MCF 10A (cell line): ENCODE data around the gene MRPL40. TPM values are rescaled to one million over a fixed set of nuclear protein-coding genes. Genes with fewer than 3 reads are reported as not detected.

Experiments
- BruUV-seq: library from RNA; stranded (reverse); fragments of 400-500 nt; replicated peaks from 2 replicates; lab custom pipeline; 2021; lab: Mats Ljungman, UMichigan
- CTCF ChIA-PET: fragments of 300-600 bp; sonication (Branson Sonifier 250); formaldehyde crosslinking; extraction: SDS; loops from one replicate; lab custom pipeline; 2021; ENCODE audit warnings: antibody characterized with exemption, inconsistent platforms; lab: Yijun Ruan, JAX
- POLR2A ChIA-PET: fragments of 300-600, 350-650 bp; sonication (Branson Sonifier 250); formaldehyde crosslinking; extraction: SDS; loops from one replicate; lab custom pipeline; 2020; ENCODE audit warnings: antibody characterized with exemption, inconsistent platforms; lab: Yijun Ruan, JAX
- DNase-seq: peaks from one replicate; pipeline ENCODE4 v3.0.0-alpha.2; 2018; ENCODE audit not compliant: unreplicated experiment
- H3K27ac Mint-ChIP-seq: one replicate; pipeline ENCODE4 v1.8.0; 2022; ENCODE audit warnings: mild to moderate bottlenecking, low read depth, mixed read lengths; ENCODE audit not compliant: unreplicated experiment
- H3K27me3 Mint-ChIP-seq: one replicate; pipeline ENCODE4 v1.8.0; 2022; ENCODE audit warnings: mixed read lengths; ENCODE audit not compliant: insufficient read depth, unreplicated experiment
- H3K36me3 Mint-ChIP-seq: one replicate; pipeline ENCODE4 v1.8.0; 2022; ENCODE audit warnings: mild to moderate bottlenecking, moderate library complexity, mixed read lengths; ENCODE audit not compliant: insufficient read depth, unreplicated experiment
- H3K4me1 Mint-ChIP-seq: one replicate; pipeline ENCODE4 v1.8.0; 2022; ENCODE audit warnings: mixed read lengths; ENCODE audit not compliant: insufficient read depth, unreplicated experiment
- H3K4me3 Mint-ChIP-seq: one replicate; pipeline ENCODE4 v1.8.0; 2022; ENCODE audit warnings: mild to moderate bottlenecking, moderate library complexity, mixed read lengths; ENCODE audit not compliant: unreplicated experiment
- H3K9me3 Mint-ChIP-seq: one replicate; pipeline ENCODE4 v1.8.0; 2022; ENCODE audit warnings: mixed read lengths; ENCODE audit not compliant: unreplicated experiment
- CTCF ChIP-seq: fragments of 200-600 bp; IDR thresholded peaks from one replicate; pipeline ENCODE4 v1.8.0; 2022; ENCODE audit warnings: antibody characterized with exemption, mild to moderate bottlenecking; ENCODE audit not compliant: unreplicated experiment
- intact Hi-C: fragments of 100-400 bp; cut with micrococcal nuclease; formaldehyde crosslinking; loops from 2 replicates; pipeline ENCODE4 v1.14.1; 2022
- total RNA-seq: library from RNA; stranded (reverse); gene quantifications from 2 replicates; pipeline ENCODE4 v1.2.3, GENCODE V29; 2022

Gene MRPL40
- total RNA-seq, 1 experiment from 2014 or later: 51.9 TPM

DNA sequence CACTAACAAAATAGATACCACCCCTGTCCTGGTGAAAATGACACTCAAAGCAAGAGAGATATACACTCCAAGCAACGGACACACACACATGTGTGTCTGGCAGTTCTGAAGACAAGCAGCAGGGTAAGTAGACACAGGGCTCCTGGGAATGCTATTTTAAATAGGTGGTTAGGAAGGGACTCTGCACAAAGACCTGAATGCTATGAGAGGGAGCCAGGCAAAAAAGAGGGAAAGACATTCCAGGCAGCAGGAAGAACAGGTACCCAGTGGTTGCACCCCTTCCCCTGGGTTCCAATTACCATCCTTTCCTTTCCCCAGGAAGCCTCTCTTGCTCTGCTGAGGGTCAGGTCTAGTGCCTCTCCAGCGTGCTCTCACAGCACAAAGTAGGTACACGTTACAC, 43.7 kb downstream of the MRPL40 start:
- no TSS peak for BruUV-seq

DNA sequence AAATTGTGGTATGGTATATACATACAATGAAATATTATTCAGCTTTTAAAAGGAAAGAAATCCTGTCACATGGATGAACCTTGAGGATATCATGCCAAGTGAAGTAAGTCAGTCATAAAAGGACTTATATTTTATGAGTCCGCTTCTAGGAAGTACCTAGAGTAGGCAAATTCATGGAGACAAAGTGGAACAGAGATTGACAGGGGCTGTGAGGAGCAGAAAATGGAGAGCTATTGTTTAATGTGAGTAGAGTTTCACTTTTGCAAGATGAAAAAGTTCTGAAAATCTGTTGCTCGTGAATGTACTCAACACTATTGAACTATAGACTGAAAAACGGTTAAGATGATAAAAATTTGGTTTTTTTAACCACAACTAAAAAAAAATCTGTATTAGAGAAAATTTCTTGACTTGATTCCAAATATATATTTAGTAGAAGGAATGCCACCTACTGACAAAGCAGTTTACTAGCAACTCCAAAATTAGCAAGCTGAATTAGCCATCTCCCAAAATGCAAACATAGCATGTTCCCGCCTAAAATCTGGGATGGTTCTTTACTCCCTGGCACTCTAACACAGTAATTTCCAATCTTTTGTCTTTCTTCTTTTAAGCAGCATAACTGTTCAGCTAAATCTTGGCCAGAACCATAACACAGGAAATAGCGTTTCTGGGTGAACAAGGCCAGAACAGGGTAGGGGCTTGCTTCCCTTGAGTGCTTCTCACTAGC, 45.1 kb downstream of the MRPL40 start:
- intact Hi-C loops: no loop called here
- H3K36me3 Mint-ChIP-seq: peaks cover 31% of the 10 kb centered on the region
- no peaks in the 10 kb centered on the region for H3K9me3 Mint-ChIP-seq
- peak; percentile 14 for DNase-seq
- H3K4me1 Mint-ChIP-seq: peaks cover 32% of the 10 kb centered on the region
- CTCF ChIA-PET: interaction anchor here (0.6 to 2.7 kb wide), 13 partner anchors 8 to 231 kb away, joined by 3 to 26 read pairs (median 3); no protein-coding TSS in a partner anchor
- POLR2A ChIA-PET: interaction anchor here (0.6 to 5.5 kb wide), 13 partner anchors 10 to 333 kb away, joined by 3 to 59 read pairs (median 9); partner anchors contain the start of genes C22orf39, CLTCL1, ESS2 and HIRA
- no peaks in the 10 kb centered on the region for H3K27me3 Mint-ChIP-seq
- TF ChIP-seq CTCF: peak; percentile 23
- no TSS peak for BruUV-seq
- H3K27ac Mint-ChIP-seq: peak overlapping the region; percentile 100
- peak overlapping the region; percentile 96 for H3K4me3 Mint-ChIP-seq

More for the DNA sequence above, 43.7 kb downstream of the MRPL40 start:
- H3K4me1 Mint-ChIP-seq: peaks cover 32% of the 10 kb centered on the region
- no peaks in the 10 kb centered on the region for H3K9me3 Mint-ChIP-seq
- CTCF ChIA-PET: interaction anchor here (0.6 to 2.7 kb wide), 4 partner anchors 41 to 177 kb away, joined by 3 to 26 read pairs (median 8); no protein-coding TSS in a partner anchor
- DNase-seq: no peak
- intact Hi-C loops: no loop called here
- POLR2A ChIA-PET: interaction anchor here (1.9 to 5.5 kb wide), 2 partner anchors 29 to 188 kb away, joined by 4 to 42 read pairs; partner anchors contain the start of gene C22orf39
- H3K27me3 Mint-ChIP-seq: no peaks in the 10 kb centered on the region
- H3K36me3 Mint-ChIP-seq: peaks cover 42% of the 10 kb centered on the region
- no peak for TF ChIP-seq CTCF
- H3K4me3 Mint-ChIP-seq: no peak overlapping the region
- peak overlapping the region; percentile 83 for H3K27ac Mint-ChIP-seq

- CTCF ChIA-PET: interaction anchor here (0.6 to 2.7 kb wide), 10 partner anchors 8 to 334 kb away, joined by 3 to 26 read pairs (median 4); partner anchors contain the start of gene ESS2
- TSS peak; percentile 39 for BruUV-seq
- POLR2A ChIA-PET: interaction anchor here (0.8 to 5.5 kb wide), 15 partner anchors 9 to 334 kb away, joined by 3 to 59 read pairs (median 9); partner anchors contain the start of genes C22orf39, CLTCL1, ESS2 and HIRA
Measured at GRCh38 chr22:19478045-19478900, 45.9 kb downstream of the MRPL40 start.

More at GRCh38 chr22:19478045-19478900, 45.9 kb downstream of the MRPL40 start:
- intact Hi-C loops: no loop called here
- Mint-ChIP-seq H3K4me3 (peak overlapping the region; percentile 96), H3K4me1 (peaks cover 32% of the 10 kb centered on the region), H3K9me3 (no peaks in the 10 kb centered on the region), H3K27ac (peak overlapping the region; percentile 100), H3K27me3 (no peaks in the 10 kb centered on the region), H3K36me3 (peaks cover 23% of the 10 kb centered on the region)
- no peak for TF ChIP-seq CTCF
- no peak for DNase-seq
